OCI-M2 (cell line): ENCODE data around the gene ST6GALNAC3.

Source experiments
- DNase-seq: peaks from one replicate; lab custom pipeline; 2025; ENCODE audit not compliant: unreplicated experiment; lab: John Stamatoyannopoulos, UW

ST6GALNAC3 gene

GRCh38 chr1:76418531-76418930, 344.0 kb downstream of the ST6GALNAC3 start:
- DNase-seq, result no peak

GRCh38 chr1:76419603-76420002, 345.1 kb downstream of the ST6GALNAC3 start:
- DNase-seq, result no peak

GRCh38 chr1:76425201-76426145, 350.9 kb downstream of the ST6GALNAC3 start:
- no peak for DNase-seq

- no peak for DNase-seq
These were observed 352.1 kb downstream of the ST6GALNAC3 start for GRCh38 chr1:76426606-76427005.

- no peak for DNase-seq
These were observed 353.5 kb downstream of the ST6GALNAC3 start for GRCh38 chr1:76428028-76428427.

- DNase-seq, result no peak
These were observed 356.0 kb downstream of the ST6GALNAC3 start for GRCh38 chr1:76430531-76430930.

- no peak for DNase-seq
These were observed 359.0 kb downstream of the ST6GALNAC3 start for GRCh38 chr1:76433526-76433925.

GRCh38 chr1:76443217-76443616, 368.7 kb downstream of the ST6GALNAC3 start:
- no peak for DNase-seq

- DNase-seq, result no peak
These were observed 370.2 kb downstream of the ST6GALNAC3 start for GRCh38 chr1:76444773-76445172.

- DNase-seq, result no peak
These were observed 375.7 kb downstream of the ST6GALNAC3 start for GRCh38 chr1:76450229-76450628.

GRCh38 chr1:76463278-76463677, 388.7 kb downstream of the ST6GALNAC3 start:
- no peak for DNase-seq

GRCh38 chr1:76463849-76464248, 389.3 kb downstream of the ST6GALNAC3 start:
- no peak for DNase-seq

- DNase-seq, result no peak
These were observed 390.5 kb downstream of the ST6GALNAC3 start for GRCh38 chr1:76465030-76465429.

GRCh38 chr1:76470166-76470565, 395.6 kb downstream of the ST6GALNAC3 start:
- DNase-seq, result no peak

GRCh38 chr1:76471536-76471935, 397.0 kb downstream of the ST6GALNAC3 start:
- DNase-seq, result no peak

GRCh38 chr1:76473591-76473990, 399.0 kb downstream of the ST6GALNAC3 start:
- DNase-seq, result no peak

GRCh38 chr1:76474922-76475321, 400.4 kb downstream of the ST6GALNAC3 start:
- no peak for DNase-seq

- no peak for DNase-seq
These were observed 402.6 kb downstream of the ST6GALNAC3 start for GRCh38 chr1:76477156-76477555.

GRCh38 chr1:76480827-76481226, 406.3 kb downstream of the ST6GALNAC3 start:
- no peak for DNase-seq

GRCh38 chr1:76481672-76482071, 407.1 kb downstream of the ST6GALNAC3 start:
- no peak for DNase-seq

- no peak for DNase-seq
These were observed 407.7 kb downstream of the ST6GALNAC3 start for GRCh38 chr1:76482272-76482671.

- DNase-seq, result no peak
These were observed 417.2 kb downstream of the ST6GALNAC3 start for GRCh38 chr1:76491737-76492136.
